ENCODE results near the gene UBE2Z. TPM values are rescaled to one million over a fixed set of nuclear protein-coding genes. Genes with fewer than 3 reads are reported as not detected.

UBE2Z gene
- total and polyA plus RNA-seq, 2 of the 13 experiments (the other 11 are each of a cell fraction or from before 2014, with no cell fraction given): 63.2 to 122 TPM

GRCh38 chr17:48871551-48872351, 36.5 kb upstream of the UBE2Z start (continued):
- TF ChIP-seq ZNF329 (CRISPR knock-in tag; IDR thresholded peaks at IDR 0.05; ENCODE audit: low read depth): no peak
- no peak for TF ChIP-seq SCMH1 (CRISPR knock-in tag; IDR thresholded peaks at IDR 0.05; ENCODE audit: borderline replicate concordance)
- peak; percentile 54 for TF ChIP-seq FOXO4 (CRISPR knock-in tag; conservative IDR thresholded peaks at IDR 0.05)
- TF ChIP-seq, protein P1, sequence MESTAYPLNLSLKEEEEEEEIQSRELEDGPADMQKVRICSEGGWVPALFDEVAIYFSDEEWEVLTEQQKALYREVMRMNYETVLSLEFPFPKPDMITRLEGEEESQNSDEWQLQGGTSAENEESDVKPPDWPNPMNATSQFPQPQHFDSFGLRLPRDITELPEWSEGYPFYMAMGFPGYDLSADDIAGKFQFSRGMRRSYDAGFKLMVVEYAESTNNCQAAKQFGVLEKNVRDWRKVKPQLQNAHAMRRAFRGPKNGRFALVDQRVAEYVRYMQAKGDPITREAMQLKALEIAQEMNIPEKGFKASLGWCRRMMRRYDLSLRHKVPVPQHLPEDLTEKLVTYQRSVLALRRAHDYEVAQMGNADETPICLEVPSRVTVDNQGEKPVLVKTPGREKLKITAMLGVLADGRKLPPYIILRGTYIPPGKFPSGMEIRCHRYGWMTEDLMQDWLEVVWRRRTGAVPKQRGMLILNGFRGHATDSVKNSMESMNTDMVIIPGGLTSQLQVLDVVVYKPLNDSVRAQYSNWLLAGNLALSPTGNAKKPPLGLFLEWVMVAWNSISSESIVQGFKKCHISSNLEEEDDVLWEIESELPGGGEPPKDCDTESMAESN (CRISPR knock-in tag; conservative IDR thresholded peaks at IDR 0.05): peak; percentile 97
- TF ChIP-seq ZNF768 (CRISPR knock-in tag; IDR thresholded peaks at IDR 0.05): no peak; the same call in 1 of the 2 replicates
- no peak for TF ChIP-seq IKZF1 (IDR thresholded peaks at IDR 0.05)
- peak; percentile 92 for TF ChIP-seq SP4 (CRISPR knock-in tag; IDR thresholded peaks at IDR 0.05)
- TF ChIP-seq HHEX (CRISPR knock-in tag; IDR thresholded peaks at IDR 0.05): peak; percentile 88
- TF ChIP-seq, protein P2, sequence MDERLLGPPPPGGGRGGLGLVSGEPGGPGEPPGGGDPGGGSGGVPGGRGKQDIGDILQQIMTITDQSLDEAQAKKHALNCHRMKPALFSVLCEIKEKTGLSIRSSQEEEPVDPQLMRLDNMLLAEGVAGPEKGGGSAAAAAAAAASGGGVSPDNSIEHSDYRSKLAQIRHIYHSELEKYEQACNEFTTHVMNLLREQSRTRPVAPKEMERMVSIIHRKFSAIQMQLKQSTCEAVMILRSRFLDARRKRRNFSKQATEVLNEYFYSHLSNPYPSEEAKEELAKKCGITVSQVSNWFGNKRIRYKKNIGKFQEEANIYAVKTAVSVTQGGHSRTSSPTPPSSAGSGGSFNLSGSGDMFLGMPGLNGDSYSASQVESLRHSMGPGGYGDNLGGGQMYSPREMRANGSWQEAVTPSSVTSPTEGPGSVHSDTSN (CRISPR knock-in tag; IDR thresholded peaks at IDR 0.05): peak; percentile 67
- TF ChIP-seq HNRNPUL1 (IDR thresholded peaks at IDR 0.05; ENCODE audit: low read depth, low read length): no peak
- TF ChIP-seq MED13 (CRISPR knock-in tag; IDR thresholded peaks at IDR 0.05): 0 out of 2 replicates have a peak, but pooled peaks have one; percentile 37
- TF ChIP-seq HOXA3 (CRISPR knock-in tag; IDR thresholded peaks at IDR 0.05): peak; percentile 96
- TF ChIP-seq RXRB (CRISPR knock-in tag; IDR thresholded peaks at IDR 0.05; ENCODE audit: borderline replicate concordance): peak; percentile 97
- TF ChIP-seq ZNF598 (CRISPR knock-in tag; IDR thresholded peaks at IDR 0.05; ENCODE audit: borderline replicate concordance): 0 out of 2 replicates have a peak, but pooled peaks have one; percentile 72
- TF ChIP-seq ZNF317 (CRISPR knock-in tag; IDR thresholded peaks at IDR 0.05): peak; percentile 76
- TF ChIP-seq ZNF235 (CRISPR knock-in tag; IDR thresholded peaks at IDR 0.05; ENCODE audit: borderline replicate concordance): no peak; the same call in 1 of the 2 replicates
- TF ChIP-seq ZFP36L1 (CRISPR knock-in tag; IDR thresholded peaks at IDR 0.05): peak; percentile 57; the same call in 1 of the 2 replicates
- TF ChIP-seq PRDM10 (CRISPR knock-in tag; IDR thresholded peaks at IDR 0.05; ENCODE audit: low read depth): peak; percentile 89
- TF ChIP-seq ZSCAN22 (CRISPR knock-in tag; IDR thresholded peaks at IDR 0.05): no peak
- TF ChIP-seq ZSCAN30 (CRISPR knock-in tag; IDR thresholded peaks at IDR 0.05): no peak
- peak; percentile 87 for TF ChIP-seq U2AF1 (optimal IDR thresholded peaks at IDR 0.05; ENCODE audit: low read depth, low read length)
- 0 out of 2 replicates have a peak, but pooled peaks have one; percentile 87 for TF ChIP-seq DNMT3B (CRISPR knock-in tag; conservative IDR thresholded peaks at IDR 0.05)
- TF ChIP-seq SMC3 (IDR thresholded peaks at IDR 0.05; ENCODE audit: low read length): peak; percentile 44; the same call in 1 of the 2 replicates

Measured in HepG2 (cell line).